GM12878 (cell line): ENCODE data around the gene COTL1. TPM values are rescaled to one million over a fixed set of nuclear protein-coding genes. Genes with fewer than 3 reads are reported as not detected.

ENCODE experiments used
- ATAC-seq: fragments of 200-7000 bp; cut with Tn5 transposase; 3 replicates; pipeline ENCODE4 v1.9.1; 2020; ENCODE audit warnings: mild to moderate bottlenecking, moderate library complexity
- BruUV-seq: library from RNA; stranded (reverse); fragments of 400-500 nt; replicated peaks from 2 replicates; lab custom pipeline; 2021; lab: Mats Ljungman, UMichigan
- CTCF ChIA-PET: fragments of 300-600 bp; sonication (Branson Sonifier 250); formaldehyde crosslinking; extraction: SDS; loops from one replicate; lab custom pipeline; 2021; ENCODE audit warnings: inconsistent platforms; lab: Yijun Ruan, JAX
- POLR2A ChIA-PET: fragments of 350-600 bp; formaldehyde crosslinking; extraction: SDS; loops from one replicate; lab custom pipeline; 2021; ENCODE audit warnings: inconsistent platforms; lab: Charles Lee
- RAD21 ChIA-PET: fragments of 300-600 bp; sonication (Branson Sonifier 250); formaldehyde crosslinking; loops from one replicate; lab custom pipeline; 2023; ENCODE audit warnings: antibody characterized with exemption; ENCODE audit not compliant: unreplicated experiment; lab: Charles Lee
- SMC1A ChIA-PET: fragments of 300-600 bp; sonication (Branson Sonifier 250); formaldehyde crosslinking; loops from one replicate; lab custom pipeline; 2023; ENCODE audit not compliant: unreplicated experiment, uncharacterized antibody; lab: Charles Lee
- DNase-seq: peaks from one replicate; pipeline ENCODE4 v3.0.0-alpha.2; 2011; ENCODE audit warnings: low read depth, low spot score
- FAIRE-seq: peaks from 3 replicates; lab custom pipeline; 2011; peaks lifted over from hg19 to GRCh38; lab: Jason Lieb, UNC
- H2AFZ ChIP-seq: 2 replicates; pipeline ENCODE4 v1.6.0; 2011; ENCODE audit warnings: low read depth, low read length, control low read depth; ENCODE audit not compliant: control insufficient read depth
- H3K27ac ChIP-seq: 2 replicates; pipeline ENCODE4 v1.5.1; 2011; ENCODE audit warnings: control low read depth; ENCODE audit not compliant: control insufficient read depth, insufficient read depth
- H3K27me3 ChIP-seq, 2 experiments: replicated peaks in 1 of 2; 2 replicates each; pipeline versions ENCODE4 v1.6.0 to v1.6.1; 2011; ENCODE audit warnings: low read length in 1 of 2; ENCODE audit not compliant: control insufficient read depth in 2 of 2, insufficient read depth in 2 of 2
- H3K36me3 ChIP-seq, 2 experiments: 2 replicates each; pipeline ENCODE4 v1.5.1; 2011; ENCODE audit warnings: low read length in 1 of 2; ENCODE audit not compliant: control insufficient read depth in 2 of 2, insufficient read depth in 2 of 2
- H3K4me1 ChIP-seq: 2 replicates; pipeline ENCODE4 v1.6.1; 2011; ENCODE audit warnings: mild to moderate bottlenecking, low read length, moderate library complexity, mixed read lengths; ENCODE audit not compliant: control insufficient read depth, insufficient read depth
- H3K4me2 ChIP-seq: 2 replicates; pipeline ENCODE4 v1.6.0; 2011; ENCODE audit warnings: control low read depth; ENCODE audit not compliant: control insufficient read depth, insufficient read depth
- H3K4me3 ChIP-seq: fragments of 200-600 bp; sonication (generic); 2 replicates; pipeline ENCODE4 v1.5.1; 2016
- H3K79me2 ChIP-seq: 2 replicates; pipeline ENCODE4 v1.6.0; 2011; ENCODE audit warnings: low read length; ENCODE audit not compliant: control insufficient read depth, insufficient read depth
- H3K9ac ChIP-seq: 2 replicates; pipeline ENCODE4 v1.8.0; 2011; ENCODE audit warnings: low read length, control low read depth, mixed read lengths; ENCODE audit not compliant: control insufficient read depth, insufficient read depth
- H3K9me3 ChIP-seq: replicated peaks from 3 replicates; pipeline ENCODE4 v1.5.1; 2011; ENCODE audit warnings: mild to moderate bottlenecking, low read length; ENCODE audit not compliant: control insufficient read depth, insufficient read depth
- H4K20me1 ChIP-seq: 2 replicates; pipeline ENCODE4 v1.6.0; 2011; ENCODE audit not compliant: control insufficient read depth, insufficient read depth
- ATF2 ChIP-seq: IDR thresholded peaks from 2 replicates; pipeline ENCODE4 v1.6.1; 2012; ENCODE audit warnings: low read length, inconsistent platforms
- E4F1 ChIP-seq: fragments of 450-650 bp; IDR thresholded peaks from 2 replicates; pipeline ENCODE4 v1.6.1; 2018; ENCODE audit warnings: borderline replicate concordance, mild to moderate bottlenecking; ENCODE audit not compliant: partially characterized antibody
- LARP7 ChIP-seq: fragments of 450-650 bp; IDR thresholded peaks from 2 replicates; pipeline ENCODE4 v1.6.1; 2017; ENCODE audit warnings: mild to moderate bottlenecking
- NFXL1 ChIP-seq: fragments of 450-650 bp; IDR thresholded peaks from 2 replicates; pipeline ENCODE4 v1.6.1; 2017; ENCODE audit warnings: antibody characterized with exemption, mild to moderate bottlenecking, borderline replicate concordance
- POLR2AphosphoS2 ChIP-seq: IDR thresholded peaks from 2 replicates; pipeline ENCODE4 v1.6.1; 2011; ENCODE audit warnings: low read depth, mild to moderate bottlenecking, low read length, improper control_type of control experiment, moderate library complexity
- POU2F2 ChIP-seq: IDR thresholded peaks from 3 replicates; pipeline ENCODE4 v1.6.1; 2011; ENCODE audit warnings: low read depth, mild to moderate bottlenecking, low read length, borderline replicate concordance
- RELB ChIP-seq: fragments of 450-650 bp; IDR thresholded peaks from 2 replicates; pipeline ENCODE4 v1.6.1; 2017; ENCODE audit warnings: low read depth, mild to moderate bottlenecking, moderate library complexity
- STAT1 ChIP-seq: fragments of 450-650 bp; conservative IDR thresholded peaks from 2 replicates; pipeline ENCODE4 v1.6.1; 2014; ENCODE audit warnings: antibody characterized with exemption, mild to moderate bottlenecking
- SUZ12 ChIP-seq: fragments of 200-600 bp; sonication (generic); IDR thresholded peaks from one replicate; pipeline ENCODE4 v1.6.1; 2018; ENCODE audit warnings: antibody characterized with exemption, mild to moderate bottlenecking; ENCODE audit not compliant: unreplicated experiment
- ZNF217 ChIP-seq: fragments of 450-650 bp; IDR thresholded peaks from 2 replicates; pipeline ENCODE4 v1.6.1; 2017; ENCODE audit warnings: antibody characterized with exemption, mild to moderate bottlenecking
- WGBS: methylation state at CpG from one replicate; pipeline ENCODE4 v1.1.6; 2016; ENCODE audit warnings: low lambda C conversion rate; ENCODE audit not compliant: insufficient replicate concordance, insufficient coverage; ENCODE audit errors: missing lambda C conversion rate; 5-methylcytosine and 5-hydroxymethylcytosine counted together
- in situ Hi-C: fragments of 300-500 bp; cut with MboI; formaldehyde crosslinking; loops from 9 replicates; pipeline ENCODE4 v1.14.3; 2018; ENCODE audit warnings: mixed read lengths
- intact Hi-C: fragments of 100-400 bp; cut with micrococcal nuclease; formaldehyde crosslinking; loops from one replicate; pipeline ENCODE4 v1.14.2; 2022; ENCODE audit not compliant: unreplicated experiment
- polyA plus RNA-seq, 11 experiments: library from polyadenylated mRNA; depleted of rRNA in 4 of 11; unstranded in 6 of 11; stranded (reverse) in 5 of 11; fragments of >200 nt; fragmentation: Nextera tagmentation in 4 of 11; fragmentation: Illumina TruSeq in 1 of 11; extraction: Ambion mirVana in 4 of 11; extraction: Trizol in 1 of 11; gene quantifications; 1 replicate in 1 of 11; 2 replicates in 10 of 11; pipeline versions ENCODE4 v1.2.1 to v1.2.3, GENCODE V29; 2011 to 2016; ENCODE audit warnings: inconsistent platforms in 2 of 11, missing spikeins in 2 of 11, low read depth in 1 of 11
- total RNA-seq, 4 experiments: library from RNA; depleted of rRNA in 3 of 4; stranded (reverse); fragments of >200 nt in 3 of 4; fragmentation: Illumina TruSeq in 1 of 4; extraction: Trizol in 1 of 4; gene quantifications; 2 replicates each; pipeline versions ENCODE4 v1.2.1 to v1.2.3, GENCODE V29; 2013 to 2021

COTL1 gene
- total and polyA plus RNA-seq, 10 of the 15 experiments (the other 5 are each of a cell fraction or from before 2014, with no cell fraction given) = 140 to 894 (median 330) TPM

GRCh38 chr16:84657229-84657837, 39.5 kb upstream of the COTL1 start:
- peaks cover 3% of the 10 kb centered on the region for H3K4me1 ChIP-seq
- no peaks in the 10 kb centered on the region for H3K9me3 ChIP-seq
- H3K79me2 ChIP-seq = peaks cover 3% of the 10 kb centered on the region
- ChIA-PET RAD21 (no interaction called here), POLR2A (interaction anchor here (0.7 kb wide), 1 partner anchor 9 kb away, joined by 3 read pairs; the partner anchor contains the start of gene KLHL36), SMC1A (no interaction called here), CTCF (interaction anchor here (0.6 kb wide), 1 partner anchor 897 kb away, joined by 3 read pairs; no protein-coding TSS in a partner anchor)
- no peak overlapping the region for H3K4me2 ChIP-seq
- H3K9ac ChIP-seq = no peak overlapping the region
- H3K27me3 ChIP-seq = no peaks in the 10 kb centered on the region
- H4K20me1 ChIP-seq = no peaks in the 10 kb centered on the region
- no TSS peak for BruUV-seq
- in situ Hi-C loops (no loop called here), intact Hi-C loops (no loop called here)
- DNase-seq = no peak
- peaks cover 28 to 35% of the 10 kb centered on the region in 2 experiments for H3K36me3 ChIP-seq
- WGBS = 98% methylated on average over 50 of the region's 50 CpGs
- FAIRE-seq = no peak
- H3K4me3 ChIP-seq = no peak overlapping the region
- no peak overlapping the region for H3K27ac ChIP-seq
- no peak for ATAC-seq
- TF ChIP-seq ZNF217 = no peak
- TF ChIP-seq POLR2AphosphoS2 = no peak
- no peak for TF ChIP-seq SUZ12
- H2AFZ ChIP-seq = no peak overlapping the region

- no TSS peak for BruUV-seq
- peak; percentile 41; the same call in 2 of the 3 replicates for ATAC-seq
- H3K27ac ChIP-seq = no peak overlapping the region
- RAD21 ChIA-PET = interaction anchor here (1.6 kb wide), 1 partner anchor 34 kb away, joined by 3 read pairs; no protein-coding TSS in a partner anchor
- peaks cover 3% of the 10 kb centered on the region for H3K79me2 ChIP-seq
- no peak overlapping the region for H3K4me2 ChIP-seq
- DNase-seq = no peak
- no peak overlapping the region for H3K4me3 ChIP-seq
- 82% methylated on average over 22 of the region's 22 CpGs for WGBS
- intact Hi-C loops = no loop called here
- no peaks in the 10 kb centered on the region for H4K20me1 ChIP-seq
- in situ Hi-C loops = no loop called here
- no peaks in the 10 kb centered on the region for H3K27me3 ChIP-seq
- H3K36me3 ChIP-seq = peaks cover 26 to 33% of the 10 kb centered on the region in 2 experiments
- CTCF ChIA-PET = interaction anchor here (1.4 kb wide), 1 partner anchor 68 kb away, joined by 4 read pairs; no protein-coding TSS in a partner anchor
- no peaks in the 10 kb centered on the region for H3K9me3 ChIP-seq
- FAIRE-seq = no peak
- SMC1A ChIA-PET = no interaction called here
- POLR2A ChIA-PET = interaction anchor here (0.7 kb wide), 1 partner anchor 8 kb away, joined by 3 read pairs; the partner anchor contains the start of gene KLHL36
- no peak overlapping the region for H3K9ac ChIP-seq
- H3K4me1 ChIP-seq = peaks cover 3% of the 10 kb centered on the region
- no peak overlapping the region; the same call in 1 of the 2 replicates for H2AFZ ChIP-seq
- TF ChIP-seq LARP7 (no peak), POU2F2 (no peak), NFXL1 (no peak), E4F1 (no peak), RELB (no peak), STAT1 (no peak), ATF2 (no peak)
Observed at GRCh38 chr16:84656649-84657048, 38.8 kb upstream of the COTL1 start.
